Measurements from ENCODE around the gene GREB1. TPM values are rescaled to one million over a fixed set of nuclear protein-coding genes. Genes with fewer than 3 reads are reported as not detected.

Gene GREB1
- total RNA-seq, 1 donor: 0.10 TPM

GRCh38 chr2:11584525-11585056 is 50.7 kb downstream of the GREB1 start:
- Histone ChIP-seq H3K4me3 (ENCODE audit: low read length) (no peak overlapping the region), H3K27me3 (ENCODE audit: insufficient read depth, low read length) (no peaks in the 10 kb centered on the region)

GRCh38 chr2:11585071-11585470 is 51.2 kb downstream of the GREB1 start:
- H3K27me3 ChIP-seq (ENCODE audit: insufficient read depth, low read length): no peaks in the 10 kb centered on the region
- no peaks in the 10 kb centered on the region for H3K4me1 ChIP-seq (ENCODE audit: insufficient read depth, low read length)
- H3K9me3 ChIP-seq (ENCODE audit: low read depth, low read length): no peaks in the 10 kb centered on the region
- H3K4me3 ChIP-seq (ENCODE audit: low read length): no peak overlapping the region

More at GRCh38 chr2:11584525-11585056, 50.7 kb downstream of the GREB1 start:
- no peaks in the 10 kb centered on the region for H3K9me3 ChIP-seq (ENCODE audit: low read depth, low read length)
- no peaks in the 10 kb centered on the region for H3K4me1 ChIP-seq (ENCODE audit: insufficient read depth, low read length)

- H3K9me3 ChIP-seq (ENCODE audit: low read depth, low read length): no peaks in the 10 kb centered on the region
- H3K4me3 ChIP-seq (ENCODE audit: low read length): no peak overlapping the region
- no peaks in the 10 kb centered on the region for H3K27me3 ChIP-seq (ENCODE audit: insufficient read depth, low read length)
- no peaks in the 10 kb centered on the region for H3K4me1 ChIP-seq (ENCODE audit: insufficient read depth, low read length)
Measured at GRCh38 chr2:11588228-11589110, 54.6 kb downstream of the GREB1 start.

- Histone ChIP-seq H3K4me3 (ENCODE audit: low read length) (no peak overlapping the region), H3K4me1 (ENCODE audit: insufficient read depth, low read length) (no peaks in the 10 kb centered on the region), H3K27me3 (ENCODE audit: insufficient read depth, low read length) (no peaks in the 10 kb centered on the region)
Measured at GRCh38 chr2:11589316-11589940, 55.6 kb downstream of the GREB1 start.

GRCh38 chr2:11590193-11590592 is 56.3 kb downstream of the GREB1 start:
- Histone ChIP-seq H3K27me3 (ENCODE audit: insufficient read depth, low read length) (no peaks in the 10 kb centered on the region), H3K4me1 (ENCODE audit: insufficient read depth, low read length) (no peaks in the 10 kb centered on the region), H3K9me3 (ENCODE audit: low read depth, low read length) (no peaks in the 10 kb centered on the region), H3K4me3 (ENCODE audit: low read length) (no peak overlapping the region)

More at GRCh38 chr2:11589316-11589940, 55.6 kb downstream of the GREB1 start:
- no peaks in the 10 kb centered on the region for H3K9me3 ChIP-seq (ENCODE audit: low read depth, low read length)

GRCh38 chr2:11591091-11591490 is 57.2 kb downstream of the GREB1 start:
- no peaks in the 10 kb centered on the region for H3K9me3 ChIP-seq (ENCODE audit: low read depth, low read length)
- no peaks in the 10 kb centered on the region for H3K4me1 ChIP-seq (ENCODE audit: insufficient read depth, low read length)
- no peak overlapping the region for H3K4me3 ChIP-seq (ENCODE audit: low read length)
- no peaks in the 10 kb centered on the region for H3K27me3 ChIP-seq (ENCODE audit: insufficient read depth, low read length)

- no peaks in the 10 kb centered on the region for H3K27me3 ChIP-seq (ENCODE audit: insufficient read depth, low read length)
- no peaks in the 10 kb centered on the region for H3K9me3 ChIP-seq (ENCODE audit: low read depth, low read length)
- no peaks in the 10 kb centered on the region for H3K4me1 ChIP-seq (ENCODE audit: insufficient read depth, low read length)
- no peak overlapping the region for H3K4me3 ChIP-seq (ENCODE audit: low read length)
Measured at GRCh38 chr2:11592671-11593574, 59.1 kb downstream of the GREB1 start.

- H3K4me1 ChIP-seq (ENCODE audit: insufficient read depth, low read length): no peaks in the 10 kb centered on the region
- no peaks in the 10 kb centered on the region for H3K9me3 ChIP-seq (ENCODE audit: low read depth, low read length)
- H3K4me3 ChIP-seq (ENCODE audit: low read length): no peak overlapping the region
- no peaks in the 10 kb centered on the region for H3K27me3 ChIP-seq (ENCODE audit: insufficient read depth, low read length)
Measured at GRCh38 chr2:11596801-11597200, 63.0 kb downstream of the GREB1 start.

- Histone ChIP-seq H3K27me3 (ENCODE audit: insufficient read depth, low read length) (no peaks in the 10 kb centered on the region), H3K9me3 (ENCODE audit: low read depth, low read length) (no peaks in the 10 kb centered on the region), H3K4me3 (ENCODE audit: low read length) (no peak overlapping the region), H3K4me1 (ENCODE audit: insufficient read depth, low read length) (no peaks in the 10 kb centered on the region)
Measured at GRCh38 chr2:11597538-11598225, 63.8 kb downstream of the GREB1 start.

GRCh38 chr2:11598228-11598731 is 64.4 kb downstream of the GREB1 start:
- no peaks in the 10 kb centered on the region for H3K27me3 ChIP-seq (ENCODE audit: insufficient read depth, low read length)
- no peaks in the 10 kb centered on the region for H3K9me3 ChIP-seq (ENCODE audit: low read depth, low read length)
- no peak overlapping the region for H3K4me3 ChIP-seq (ENCODE audit: low read length)
- H3K4me1 ChIP-seq (ENCODE audit: insufficient read depth, low read length): no peaks in the 10 kb centered on the region

- Histone ChIP-seq H3K27me3 (ENCODE audit: insufficient read depth, low read length) (no peaks in the 10 kb centered on the region), H3K4me3 (ENCODE audit: low read length) (no peak overlapping the region), H3K9me3 (ENCODE audit: low read depth, low read length) (no peaks in the 10 kb centered on the region), H3K4me1 (ENCODE audit: insufficient read depth, low read length) (no peaks in the 10 kb centered on the region)
Measured at GRCh38 chr2:11602563-11603204, 68.8 kb downstream of the GREB1 start.

GRCh38 chr2:11610624-11611242 is 76.9 kb downstream of the GREB1 start:
- H3K4me1 ChIP-seq (ENCODE audit: insufficient read depth, low read length): no peaks in the 10 kb centered on the region
- no peaks in the 10 kb centered on the region for H3K9me3 ChIP-seq (ENCODE audit: low read depth, low read length)
- H3K27me3 ChIP-seq (ENCODE audit: insufficient read depth, low read length): no peaks in the 10 kb centered on the region
- H3K4me3 ChIP-seq (ENCODE audit: low read length): no peak overlapping the region

- Histone ChIP-seq H3K9me3 (ENCODE audit: low read depth, low read length) (no peaks in the 10 kb centered on the region), H3K4me3 (ENCODE audit: low read length) (no peak overlapping the region), H3K27me3 (ENCODE audit: insufficient read depth, low read length) (no peaks in the 10 kb centered on the region), H3K4me1 (ENCODE audit: insufficient read depth, low read length) (no peaks in the 10 kb centered on the region)
Measured at GRCh38 chr2:11611251-11611650, 77.4 kb downstream of the GREB1 start.

Data from mononuclear cell (primary cell).